HG03439 (cell line): ENCODE data around the gene GP5.

ENCODE experiments used
- ATAC-seq: cut with Tn5 transposase; IDR thresholded peaks from one replicate; pipeline ENCODE4 v1.9.1; 2021; ENCODE audit warnings: mild to moderate bottlenecking, moderate library complexity; ENCODE audit not compliant: unreplicated experiment

The GP5 gene

GRCh38 chr3:194379231-194379630 is 19.8 kb downstream of the GP5 start:
- no peak for ATAC-seq

- ATAC-seq = no peak
These were observed 21.4 kb downstream of the GP5 start for GRCh38 chr3:194377708-194378107.

- no peak for ATAC-seq
These were observed 22.9 kb downstream of the GP5 start for GRCh38 chr3:194376241-194376560.

GRCh38 chr3:194375473-194376240 is 23.4 kb downstream of the GP5 start:
- ATAC-seq = no peak

DNA sequence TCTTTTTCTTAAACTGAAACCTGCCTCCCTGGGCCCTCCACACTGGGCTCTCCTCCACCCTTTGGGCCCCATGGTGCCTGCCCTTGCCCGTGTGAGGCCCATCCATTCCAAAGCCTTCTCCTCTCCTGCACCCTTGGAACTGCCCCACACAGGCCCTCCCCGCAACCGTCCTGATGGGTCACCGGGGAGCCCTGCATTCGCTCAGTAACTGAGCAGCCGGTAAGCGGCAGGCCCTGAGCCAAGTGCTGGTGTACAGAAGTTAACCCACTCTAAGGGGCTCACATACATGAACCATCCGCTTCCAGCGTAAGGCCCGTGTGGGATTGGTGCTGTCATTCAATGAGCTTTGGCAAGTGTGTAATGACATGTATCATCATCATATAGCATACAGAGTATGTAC is 24.1 kb downstream of the GP5 start:
- no peak for ATAC-seq

GRCh38 chr3:194373899-194374298 is 25.2 kb downstream of the GP5 start:
- ATAC-seq = no peak

DNA sequence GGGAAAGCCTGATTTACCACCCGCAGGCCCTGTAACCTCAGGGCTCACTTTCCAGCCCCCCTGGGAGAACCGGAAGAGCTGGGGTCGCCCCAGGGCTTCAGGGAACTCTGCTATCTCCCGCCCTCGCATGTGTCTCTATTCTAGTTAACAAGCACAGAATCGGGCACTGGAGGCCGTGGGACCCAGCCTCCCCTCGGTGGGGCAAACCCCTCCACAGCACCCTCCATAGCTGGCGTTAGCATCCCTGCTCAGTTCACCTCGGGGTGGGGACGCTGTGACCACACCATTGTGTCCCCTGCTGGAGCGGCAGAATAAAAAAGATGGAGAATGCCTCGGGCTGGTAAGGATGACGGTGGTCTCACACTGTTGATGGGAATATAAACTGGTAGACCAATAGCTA is 26.0 kb downstream of the GP5 start:
- no peak for ATAC-seq

DNA sequence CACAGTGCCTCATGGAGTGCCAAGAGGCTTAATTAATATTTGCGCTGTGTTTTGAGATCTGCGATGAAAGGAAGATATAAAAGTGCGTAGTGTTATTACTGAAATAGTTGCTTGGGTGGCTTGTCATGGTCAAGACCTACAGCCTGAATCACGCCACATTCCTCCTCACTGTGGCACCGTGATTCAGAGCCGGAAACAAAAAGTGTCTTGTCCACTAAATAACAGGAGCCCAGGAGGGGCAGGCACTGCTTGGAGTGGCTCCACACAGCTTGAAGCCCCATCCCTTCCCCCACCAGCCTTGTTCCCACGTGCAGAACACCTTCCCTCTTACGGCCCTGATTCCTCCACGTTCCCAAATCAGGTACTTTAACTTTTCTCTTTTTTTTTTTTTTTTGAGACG is 28.3 kb downstream of the GP5 start:
- no peak for ATAC-seq

DNA sequence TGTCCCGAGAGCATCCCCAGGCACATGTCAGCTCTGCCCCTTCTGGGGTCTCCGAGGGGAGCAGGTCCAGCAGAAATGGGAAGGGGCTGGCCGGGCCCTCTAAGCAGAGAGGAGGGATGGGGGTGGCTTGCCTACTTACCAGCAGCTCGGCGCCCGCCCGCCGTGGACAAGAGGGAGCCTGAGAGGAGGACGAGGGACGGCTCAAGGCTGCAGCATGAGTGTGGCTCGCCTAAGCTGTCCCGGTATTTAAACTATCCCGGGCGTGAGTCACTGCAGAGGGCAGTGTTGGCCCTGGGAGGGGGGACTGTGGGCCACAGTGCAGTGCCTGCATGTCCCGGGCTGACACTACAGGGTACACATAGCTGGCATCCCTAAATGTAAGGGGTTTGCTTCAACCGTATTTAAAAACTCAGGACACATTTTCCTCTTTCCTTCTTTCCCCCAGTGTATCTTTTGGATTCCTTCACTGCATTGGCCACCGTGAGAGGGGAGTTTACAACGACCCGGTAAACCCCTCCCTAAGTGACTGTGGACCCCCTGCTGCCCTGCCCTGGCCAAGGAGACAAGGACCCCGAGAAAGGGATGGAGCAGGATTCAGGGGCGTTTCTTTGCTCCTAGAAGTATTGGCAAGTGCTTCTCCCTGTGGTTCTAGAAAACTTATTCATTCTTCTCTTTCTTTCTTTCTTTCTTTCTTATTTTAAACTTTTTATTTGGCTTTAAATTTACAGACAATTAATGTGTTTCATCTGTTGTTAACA is 29.4 kb downstream of the GP5 start, which contains the start of gene LRRC15:
TSS of gene LRRC15 (minus strand) at position 222 of the 758 bp plus-strand sequence. CDS start 8,700 bp downstream, outside the sequence.
- ATAC-seq = no peak

DNA sequence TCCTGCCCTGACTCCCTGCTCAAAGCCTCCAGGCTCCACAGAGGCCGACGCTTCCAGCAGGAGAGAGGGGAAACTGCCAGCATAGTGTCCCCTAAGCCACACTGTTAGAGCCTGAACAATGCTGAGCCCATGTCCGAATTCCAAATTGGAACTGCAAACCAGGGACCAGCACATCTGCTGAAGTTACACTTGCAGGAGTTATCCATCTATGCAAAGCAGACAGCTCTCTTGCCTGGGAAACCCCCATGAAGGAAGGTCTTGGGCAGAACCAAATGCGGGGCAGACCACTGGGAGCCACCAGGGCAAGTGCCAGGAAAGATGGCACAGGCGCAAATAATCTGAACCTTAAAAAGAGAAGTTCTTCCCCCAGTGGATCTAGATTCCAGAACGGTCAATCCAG is 30.1 kb downstream of the GP5 start:
- no peak for ATAC-seq

DNA sequence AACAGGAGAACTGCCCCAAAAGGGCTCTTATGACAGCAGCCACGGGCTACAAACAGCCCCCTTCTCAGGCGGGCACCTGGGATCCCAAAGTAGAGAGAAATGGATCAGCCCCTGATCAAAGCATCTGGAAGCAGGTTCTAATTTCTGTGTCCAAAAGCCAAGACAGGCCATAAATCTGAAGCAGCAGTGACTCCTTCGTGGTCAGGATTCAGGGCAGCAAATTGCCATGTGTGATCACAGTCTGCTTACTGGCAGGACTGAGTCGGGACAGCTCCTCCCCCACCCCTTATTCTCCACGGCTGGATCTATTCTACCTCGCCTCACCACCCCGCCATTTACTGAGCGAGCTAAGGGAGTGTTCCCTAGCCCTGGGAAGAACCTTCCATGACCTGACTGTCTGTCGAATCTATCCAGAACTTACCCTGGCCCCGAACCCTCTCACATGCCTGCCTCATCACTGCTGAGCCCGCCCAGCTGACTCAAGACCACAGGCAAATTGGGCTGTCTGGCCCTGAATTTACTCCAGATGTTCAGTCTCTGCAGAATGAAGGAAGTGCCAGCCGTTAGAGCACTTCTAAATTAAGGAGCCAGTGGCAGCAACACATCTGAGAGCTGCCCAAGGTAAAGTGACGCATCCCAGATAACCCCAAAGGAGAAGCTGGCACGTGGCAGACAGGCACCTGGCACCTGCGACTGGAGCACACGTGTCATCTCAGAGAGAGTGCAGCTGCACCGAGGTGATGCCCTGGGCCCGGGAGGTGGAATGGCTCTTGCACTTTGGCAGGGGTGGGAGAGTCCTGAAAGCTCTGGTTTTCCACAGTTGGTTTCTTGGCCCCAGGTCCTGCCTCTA is 30.8 kb downstream of the GP5 start:
- no peak for ATAC-seq

DNA sequence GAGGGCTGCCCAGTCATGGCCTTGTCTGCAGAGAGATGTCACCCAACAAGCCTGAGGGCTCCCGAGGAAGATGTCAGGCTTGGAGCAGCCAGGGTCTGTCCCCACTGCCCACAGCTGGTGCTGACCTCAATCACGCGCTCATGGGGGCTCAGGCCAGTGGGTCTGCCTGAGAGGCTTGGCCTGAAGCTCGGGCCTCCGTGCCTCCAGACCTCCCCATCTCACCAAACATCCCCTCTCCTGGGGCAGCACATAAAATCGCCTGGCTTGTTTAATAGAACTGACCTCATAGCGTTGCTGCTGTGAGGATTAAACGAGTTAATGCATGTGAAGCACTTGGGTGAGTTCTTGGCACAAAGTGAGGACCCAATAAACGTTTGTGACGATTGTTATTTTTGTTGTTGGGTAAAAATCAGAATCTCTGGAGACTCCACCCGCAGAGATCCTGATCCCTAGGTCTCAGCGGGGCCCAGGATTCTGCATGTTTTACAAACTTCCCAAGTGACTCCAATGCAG is 33.0 kb downstream of the GP5 start:
- ATAC-seq = no peak

GRCh38 chr3:194365526-194365925 is 33.5 kb downstream of the GP5 start:
- ATAC-seq = no peak

DNA sequence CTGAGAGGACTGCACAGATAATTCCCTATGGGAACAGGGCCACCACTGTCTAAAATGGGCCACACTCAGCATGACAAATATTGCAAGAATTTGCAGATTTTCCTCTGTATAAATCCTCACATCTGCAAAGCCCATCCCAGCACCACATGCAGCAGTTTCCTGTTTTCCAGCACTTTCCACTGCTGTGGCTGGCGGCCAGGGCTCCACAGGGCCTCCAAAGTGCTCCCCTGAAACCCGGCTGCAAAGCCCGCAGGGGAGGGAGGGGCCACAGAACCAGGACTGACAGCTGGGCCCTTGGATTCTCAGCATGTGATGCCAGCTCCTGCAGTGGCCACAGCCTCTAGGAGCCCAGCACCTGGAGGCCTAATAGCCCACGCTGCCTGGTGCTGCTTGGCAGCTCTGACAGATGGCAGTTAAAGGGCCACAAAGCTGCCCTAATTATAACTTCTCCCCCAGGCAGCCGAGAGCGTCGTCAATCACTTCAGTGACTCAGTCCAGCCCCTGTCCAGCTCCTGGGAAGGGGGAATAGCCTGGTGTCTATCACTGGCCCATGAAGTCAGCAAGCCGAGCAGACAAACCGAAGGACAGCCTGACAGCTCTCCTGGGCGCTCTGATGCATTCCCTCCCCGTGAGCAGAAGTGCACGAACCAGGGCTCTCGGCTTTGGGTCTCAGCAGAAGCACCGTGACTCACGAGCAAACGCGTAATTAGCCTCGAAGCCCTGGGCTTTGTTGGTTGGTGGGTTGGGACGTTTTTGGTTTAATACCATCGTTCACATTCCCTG is 34.2 kb downstream of the GP5 start:
- no peak for ATAC-seq

DNA sequence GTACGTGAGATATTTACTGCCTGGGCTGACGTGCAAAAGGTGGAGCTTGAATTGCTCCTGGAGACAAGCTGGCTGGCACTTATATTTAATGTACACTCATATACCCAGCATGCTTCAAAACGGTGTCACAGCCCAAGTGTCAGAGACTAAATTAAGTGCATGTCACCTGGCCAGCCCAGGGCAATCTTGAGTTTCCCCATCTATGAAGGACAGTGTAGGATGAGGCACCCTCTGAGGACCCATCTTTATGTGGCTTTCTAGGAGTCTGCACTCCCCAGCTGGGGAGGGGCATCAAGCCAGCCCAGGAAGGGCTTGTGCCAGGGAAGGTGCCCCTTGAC is 34.8 kb downstream of the GP5 start:
- ATAC-seq = no peak

DNA sequence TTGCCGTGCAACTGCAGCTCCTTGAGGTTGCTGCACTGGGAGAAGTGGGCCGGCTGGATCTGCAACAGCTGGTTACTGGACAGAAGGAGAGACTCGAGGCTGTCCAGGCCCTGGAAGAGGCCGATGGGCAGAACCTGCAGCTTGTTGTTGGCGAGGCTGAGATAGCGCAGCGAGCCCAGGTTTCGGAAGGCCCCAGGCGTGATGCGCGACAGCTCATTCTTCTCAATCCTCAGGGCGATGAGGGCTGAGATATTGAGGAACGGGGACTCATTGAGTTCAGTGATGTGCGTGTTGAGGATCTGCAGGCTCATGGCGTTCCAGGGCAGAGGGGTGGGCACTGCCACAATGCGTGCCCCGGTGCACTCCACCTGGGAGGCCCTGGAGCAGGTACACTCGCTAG is 38.5 kb downstream of the GP5 start:
- no peak for ATAC-seq

- no peak for ATAC-seq
These were observed 41.4 kb downstream of the GP5 start for GRCh38 chr3:194357681-194358080.

DNA sequence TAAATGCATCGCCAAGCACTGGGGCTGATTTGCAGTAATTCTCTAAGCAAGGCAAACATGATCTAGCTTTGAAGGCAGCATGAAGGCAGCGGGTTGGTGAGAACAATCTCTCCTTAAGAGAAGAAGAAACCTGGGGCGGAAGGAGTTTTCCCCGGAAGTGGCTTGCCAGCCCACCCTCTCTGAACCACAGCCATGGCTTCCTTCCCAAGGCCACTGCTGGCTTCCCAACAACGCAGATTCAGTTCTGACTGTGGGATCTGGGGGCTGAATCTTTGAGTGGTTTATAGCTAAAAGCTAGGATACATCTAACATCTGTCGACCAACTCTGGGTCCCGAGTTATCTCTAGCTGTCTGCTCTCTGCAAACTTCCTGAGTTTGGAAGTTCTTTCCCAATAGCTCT is 43.7 kb downstream of the GP5 start:
- ATAC-seq = no peak

DNA sequence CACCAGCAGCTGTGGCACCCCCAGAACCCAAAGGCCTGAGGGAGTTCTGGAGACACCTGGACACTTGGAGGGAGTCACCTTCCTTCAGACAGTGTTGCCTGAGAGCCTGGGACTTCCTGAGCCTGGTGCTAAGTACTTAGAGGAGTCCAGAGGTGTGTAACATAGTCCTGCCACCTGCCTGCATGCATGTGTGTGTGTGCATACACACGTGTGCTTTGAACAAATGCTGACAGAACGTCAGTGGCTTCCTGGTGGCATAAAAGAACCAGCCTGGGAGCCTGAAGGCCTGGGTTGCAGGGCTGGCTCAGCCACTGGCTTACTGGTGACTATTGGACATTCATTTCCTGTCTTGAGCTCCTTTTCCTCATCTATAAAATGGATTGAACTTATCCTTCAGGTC is 44.8 kb downstream of the GP5 start:
- no peak for ATAC-seq

- no peak for ATAC-seq
These were observed 46.3 kb downstream of the GP5 start for GRCh38 chr3:194352667-194353246.
